Measurements from ENCODE around the gene MEGF11.

- no peak for TF ChIP-seq MAFK (IDR thresholded peaks at IDR 0.05; ENCODE audit: partially characterized antibody)
- no peak for TF ChIP-seq EP300 (IDR thresholded peaks at IDR 0.05)
- no peak for TF ChIP-seq CTCF (IDR thresholded peaks at IDR 0.05)
- no peak for TF ChIP-seq POLR2A (IDR thresholded peaks at IDR 0.05; ENCODE audit: low read length)
- TF ChIP-seq MYC (IDR thresholded peaks at IDR 0.05; ENCODE audit: borderline replicate concordance, low read length) = no peak
- TF ChIP-seq RAD21 (conservative IDR thresholded peaks at IDR 0.05 in 1 of 2, IDR thresholded peaks at IDR 0.05 in 1 of 2) = no peak
- no peak for TF ChIP-seq POLR2AphosphoS2 (conservative IDR thresholded peaks at IDR 0.05; ENCODE audit: low read length)
- TF ChIP-seq RNF2 (IDR thresholded peaks at IDR 0.05; ENCODE audit: borderline replicate concordance, low read depth) = no peak
- TF ChIP-seq ZFP36 (IDR thresholded peaks at IDR 0.05; ENCODE audit: borderline replicate concordance, partially characterized antibody) = no peak
- no peak for TF ChIP-seq REST (IDR thresholded peaks at IDR 0.05)
- no peak for TF ChIP-seq MAX (IDR thresholded peaks at IDR 0.05)
- TF ChIP-seq JUNB (IDR thresholded peaks at IDR 0.05) = no peak
- TF ChIP-seq NPAS2 (CRISPR knock-in tag; IDR thresholded peaks at IDR 0.05; ENCODE audit: borderline replicate concordance) = no peak
These were observed 270.8 kb downstream of the MEGF11 start for GRCh38 chr15:65982627-65983322.
